Measurements from ENCODE around the gene CAMSAP1.

Gene CAMSAP1

GRCh38 chr9:135874859-135875258 lies 32.5 kb downstream of the CAMSAP1 start:
- TF ChIP-seq, protein P1, sequence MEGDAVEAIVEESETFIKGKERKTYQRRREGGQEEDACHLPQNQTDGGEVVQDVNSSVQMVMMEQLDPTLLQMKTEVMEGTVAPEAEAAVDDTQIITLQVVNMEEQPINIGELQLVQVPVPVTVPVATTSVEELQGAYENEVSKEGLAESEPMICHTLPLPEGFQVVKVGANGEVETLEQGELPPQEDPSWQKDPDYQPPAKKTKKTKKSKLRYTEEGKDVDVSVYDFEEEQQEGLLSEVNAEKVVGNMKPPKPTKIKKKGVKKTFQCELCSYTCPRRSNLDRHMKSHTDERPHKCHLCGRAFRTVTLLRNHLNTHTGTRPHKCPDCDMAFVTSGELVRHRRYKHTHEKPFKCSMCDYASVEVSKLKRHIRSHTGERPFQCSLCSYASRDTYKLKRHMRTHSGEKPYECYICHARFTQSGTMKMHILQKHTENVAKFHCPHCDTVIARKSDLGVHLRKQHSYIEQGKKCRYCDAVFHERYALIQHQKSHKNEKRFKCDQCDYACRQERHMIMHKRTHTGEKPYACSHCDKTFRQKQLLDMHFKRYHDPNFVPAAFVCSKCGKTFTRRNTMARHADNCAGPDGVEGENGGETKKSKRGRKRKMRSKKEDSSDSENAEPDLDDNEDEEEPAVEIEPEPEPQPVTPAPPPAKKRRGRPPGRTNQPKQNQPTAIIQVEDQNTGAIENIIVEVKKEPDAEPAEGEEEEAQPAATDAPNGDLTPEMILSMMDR (IDR thresholded peaks at IDR 0.05; ENCODE audit: low read depth, low read length, missing control alignments) = no peak
- in situ Hi-C loops (cut with HindIII; ENCODE audit: low sequenced_read_pairs) = no loop called here
- H3K4me3 ChIP-seq (ENCODE audit: low read depth, low read length) = no peak overlapping the region
- no peak for DNase-seq (ENCODE audit: low read depth)

DNA sequence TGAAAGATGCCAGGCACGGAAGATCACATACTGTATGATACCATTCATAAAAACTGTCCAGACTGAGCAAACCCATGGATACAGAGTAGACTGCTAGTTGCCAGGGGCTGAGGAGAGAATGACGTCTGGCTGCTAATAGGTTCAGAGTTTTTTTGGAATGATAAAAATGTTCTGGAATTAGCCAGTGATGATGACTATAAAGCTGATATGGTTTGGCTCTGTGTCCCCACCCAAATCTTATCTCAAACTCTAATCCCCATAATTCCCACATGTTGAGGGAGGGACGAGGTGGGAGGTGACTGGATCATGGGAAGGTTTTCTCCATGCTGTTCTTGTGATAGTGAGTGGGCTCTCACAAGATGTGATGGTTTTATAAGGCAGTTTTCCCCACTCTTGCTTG lies 37.4 kb downstream of the CAMSAP1 start:
- in situ Hi-C loops (cut with HindIII; ENCODE audit: low sequenced_read_pairs) = no loop called here

DNA sequence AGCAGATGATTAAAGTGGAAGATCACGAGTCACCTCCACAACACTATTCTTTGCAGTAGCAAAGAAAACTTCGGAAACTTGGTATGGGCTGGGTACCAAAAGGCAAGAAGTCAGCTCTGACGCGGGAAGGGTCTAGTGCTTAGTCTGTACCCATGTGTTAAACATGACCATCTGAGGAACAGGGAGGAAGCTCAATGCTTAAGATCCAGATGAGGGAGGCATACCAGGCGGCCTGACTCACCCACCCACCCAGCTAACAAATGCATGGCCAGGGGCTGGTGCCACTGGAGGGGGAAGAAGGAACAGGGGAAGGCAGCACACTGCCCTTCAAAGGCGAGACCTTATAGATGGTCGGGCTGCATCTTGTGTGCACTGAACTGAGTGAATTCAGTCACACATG lies 41.8 kb downstream of the CAMSAP1 start:
- H3K4me3 ChIP-seq (ENCODE audit: low read depth, low read length) = no peak overlapping the region
- DNase-seq (ENCODE audit: low read depth) = no peak
- TF ChIP-seq, protein P1 (IDR thresholded peaks at IDR 0.05; ENCODE audit: low read depth, low read length, missing control alignments) = no peak
- in situ Hi-C loops (cut with HindIII; ENCODE audit: low sequenced_read_pairs) = no loop called here

More for the DNA sequence above, 37.4 kb downstream of the CAMSAP1 start:
- DNase-seq (ENCODE audit: low read depth) = no peak
- H3K4me3 ChIP-seq (ENCODE audit: low read depth, low read length) = no peak overlapping the region
- TF ChIP-seq, protein P1 (IDR thresholded peaks at IDR 0.05; ENCODE audit: low read depth, low read length, missing control alignments) = no peak

- DNase-seq (ENCODE audit: low read depth) = no peak
- TF ChIP-seq, protein P1 (IDR thresholded peaks at IDR 0.05; ENCODE audit: low read depth, low read length, missing control alignments) = peak; percentile 96
- in situ Hi-C loops (cut with HindIII; ENCODE audit: low sequenced_read_pairs) = no loop called here
- H3K4me3 ChIP-seq (ENCODE audit: low read depth, low read length) = no peak overlapping the region
Measured at GRCh38 chr9:135864447-135865049, 42.8 kb downstream of the CAMSAP1 start.

GRCh38 chr9:135862809-135863208 lies 44.5 kb downstream of the CAMSAP1 start:
- DNase-seq (ENCODE audit: low read depth) = no peak
- H3K4me3 ChIP-seq (ENCODE audit: low read depth, low read length) = no peak overlapping the region
- TF ChIP-seq, protein P1 (IDR thresholded peaks at IDR 0.05; ENCODE audit: low read depth, low read length, missing control alignments) = no peak
- in situ Hi-C loops (cut with HindIII; ENCODE audit: low sequenced_read_pairs) = no loop called here

GRCh38 chr9:135858491-135859185 lies 48.7 kb downstream of the CAMSAP1 start:
- DNase-seq (ENCODE audit: low read depth) = no peak
- no peak overlapping the region for H3K4me3 ChIP-seq (ENCODE audit: low read depth, low read length)
- TF ChIP-seq, protein P1 (IDR thresholded peaks at IDR 0.05; ENCODE audit: low read depth, low read length, missing control alignments) = no peak
- in situ Hi-C loops (cut with HindIII; ENCODE audit: low sequenced_read_pairs) = no loop called here

Data from astrocyte of the cerebellum (primary cell).